ENCODE measurements around the gene FOXL2.

Gene FOXL2

DNA sequence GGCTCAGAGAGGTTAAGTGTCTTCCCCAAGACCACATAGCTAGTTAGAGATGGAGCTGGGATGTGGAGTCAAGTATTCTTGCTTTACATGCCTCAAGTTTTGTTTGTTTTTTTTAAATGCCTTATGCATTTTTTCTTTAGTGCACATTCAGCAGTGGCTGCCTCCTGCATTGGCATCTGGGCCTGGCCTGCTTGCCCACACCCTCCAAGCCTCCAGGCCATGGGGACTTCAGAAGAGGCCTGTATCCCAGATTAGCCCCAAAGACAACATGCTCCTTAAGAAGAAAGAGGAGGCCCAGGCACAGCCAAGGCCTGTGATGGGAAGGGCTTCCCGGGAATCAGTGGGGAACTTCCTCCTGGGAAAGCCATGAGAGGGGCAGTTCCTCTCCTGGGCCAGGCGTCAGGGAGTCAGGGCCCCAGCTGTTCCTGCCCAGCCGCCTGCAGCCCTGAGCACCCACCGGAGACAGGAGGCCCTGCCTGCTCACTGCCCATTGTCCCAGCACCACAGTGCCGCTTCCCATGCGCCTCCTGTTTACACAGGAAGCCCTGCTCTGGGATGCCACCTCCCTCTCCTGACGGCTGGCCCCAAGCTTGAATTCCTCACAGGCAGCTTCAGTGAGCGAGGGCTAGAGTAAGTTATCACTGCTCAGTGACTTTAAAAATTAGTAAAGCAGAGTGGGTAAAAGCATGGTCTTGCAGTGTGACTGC, 16.1 kb upstream of the FOXL2 start:
- in situ Hi-C loops (cut with MboI; ENCODE audit: low pct_unique_long_range_greater_than_20kb, low sequenced_read_pairs, unreplicated experiment): no loop called here
- no peak for DNase-seq (ENCODE audit: low spot score)

DNA sequence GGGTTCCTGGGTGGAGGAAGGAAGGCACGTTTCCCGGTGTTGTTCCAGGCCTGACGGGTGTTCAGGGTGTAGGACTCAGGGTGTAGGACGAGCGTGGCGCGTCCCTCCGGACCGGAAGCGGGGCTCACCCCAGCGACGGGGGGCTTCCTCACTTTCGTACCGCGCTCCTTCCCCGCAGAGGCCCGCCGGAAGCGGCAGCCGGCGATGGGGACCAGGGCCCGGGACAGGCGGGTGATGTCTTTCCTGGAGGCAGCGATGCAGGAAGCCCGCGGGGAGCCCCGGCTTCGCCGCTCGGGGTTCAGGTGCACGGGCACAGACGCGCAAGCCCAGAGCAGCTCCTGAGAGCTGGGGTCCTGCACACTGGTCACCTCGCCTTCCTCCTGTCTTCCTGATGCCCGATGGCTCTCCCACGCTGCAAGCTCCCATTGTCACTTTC, 13.5 kb upstream of the FOXL2 start:
- TF ChIP-seq, protein P1, sequence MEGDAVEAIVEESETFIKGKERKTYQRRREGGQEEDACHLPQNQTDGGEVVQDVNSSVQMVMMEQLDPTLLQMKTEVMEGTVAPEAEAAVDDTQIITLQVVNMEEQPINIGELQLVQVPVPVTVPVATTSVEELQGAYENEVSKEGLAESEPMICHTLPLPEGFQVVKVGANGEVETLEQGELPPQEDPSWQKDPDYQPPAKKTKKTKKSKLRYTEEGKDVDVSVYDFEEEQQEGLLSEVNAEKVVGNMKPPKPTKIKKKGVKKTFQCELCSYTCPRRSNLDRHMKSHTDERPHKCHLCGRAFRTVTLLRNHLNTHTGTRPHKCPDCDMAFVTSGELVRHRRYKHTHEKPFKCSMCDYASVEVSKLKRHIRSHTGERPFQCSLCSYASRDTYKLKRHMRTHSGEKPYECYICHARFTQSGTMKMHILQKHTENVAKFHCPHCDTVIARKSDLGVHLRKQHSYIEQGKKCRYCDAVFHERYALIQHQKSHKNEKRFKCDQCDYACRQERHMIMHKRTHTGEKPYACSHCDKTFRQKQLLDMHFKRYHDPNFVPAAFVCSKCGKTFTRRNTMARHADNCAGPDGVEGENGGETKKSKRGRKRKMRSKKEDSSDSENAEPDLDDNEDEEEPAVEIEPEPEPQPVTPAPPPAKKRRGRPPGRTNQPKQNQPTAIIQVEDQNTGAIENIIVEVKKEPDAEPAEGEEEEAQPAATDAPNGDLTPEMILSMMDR (IDR thresholded peaks at IDR 0.05; ENCODE audit: extremely low read depth, insufficient read depth, missing control alignments): no peak
- in situ Hi-C loops (cut with MboI; ENCODE audit: low pct_unique_long_range_greater_than_20kb, low sequenced_read_pairs, unreplicated experiment): no loop called here
- DNase-seq (ENCODE audit: low spot score): no peak

More for the DNA sequence above, 16.1 kb upstream of the FOXL2 start:
- TF ChIP-seq, protein P1 (IDR thresholded peaks at IDR 0.05; ENCODE audit: extremely low read depth, insufficient read depth, missing control alignments): no peak

DNA sequence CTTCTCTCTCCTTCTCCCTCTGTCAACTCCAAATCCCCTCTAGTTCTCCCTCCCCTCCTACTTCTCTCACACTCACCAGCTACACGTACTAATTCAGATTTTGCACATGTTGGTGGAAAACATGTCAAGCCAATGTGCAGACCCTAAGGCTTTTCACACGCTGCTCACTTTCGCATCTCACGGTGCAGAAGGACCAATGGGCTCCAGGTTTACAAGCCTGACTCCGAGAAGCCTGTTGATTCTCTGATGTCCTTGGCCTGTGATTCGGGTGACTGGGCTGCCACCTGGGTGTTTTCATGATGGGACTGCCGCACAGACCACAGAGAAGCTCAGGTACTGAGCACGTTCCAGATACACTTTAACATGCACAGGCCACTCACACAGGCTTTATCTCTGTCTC, 3.8 kb upstream of the FOXL2 start:
- in situ Hi-C loops (cut with MboI; ENCODE audit: low pct_unique_long_range_greater_than_20kb, low sequenced_read_pairs, unreplicated experiment): no loop called here
- no peak for DNase-seq (ENCODE audit: low spot score)
- TF ChIP-seq, protein P1 (IDR thresholded peaks at IDR 0.05; ENCODE audit: extremely low read depth, insufficient read depth, missing control alignments): no peak

DNA sequence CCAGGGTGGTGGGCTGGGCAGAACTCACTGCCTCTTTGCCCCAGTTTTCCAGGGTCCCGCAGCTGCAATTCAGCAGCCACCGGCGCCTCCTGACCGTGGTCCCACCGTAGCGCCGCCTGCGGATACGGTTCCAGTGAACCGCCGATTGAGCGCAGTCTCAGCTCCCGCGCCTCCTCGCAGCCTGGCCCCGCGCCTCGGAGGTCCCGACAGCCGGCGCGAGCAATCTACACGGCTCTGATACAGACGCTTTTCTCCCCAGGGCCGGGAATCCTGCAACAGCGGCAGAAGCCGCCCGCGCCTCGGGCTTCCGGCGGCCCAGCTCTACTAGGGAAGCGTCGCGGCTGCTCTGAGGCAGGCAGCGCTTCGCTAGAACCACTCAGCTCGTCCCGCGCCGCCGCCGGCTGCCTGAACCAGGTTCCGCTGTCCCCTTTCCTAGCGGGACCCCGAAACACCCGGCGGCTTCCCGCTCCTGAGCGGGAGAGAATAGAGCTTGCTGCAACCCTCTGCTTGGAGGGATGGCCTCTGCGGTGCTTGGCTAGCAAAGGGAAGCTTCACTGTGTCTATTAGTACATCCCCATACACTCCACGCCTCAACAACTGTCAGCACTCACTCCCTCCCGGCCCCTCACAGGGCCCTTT, 3.2 kb upstream of the FOXL2 start:
- in situ Hi-C loops (cut with MboI; ENCODE audit: low pct_unique_long_range_greater_than_20kb, low sequenced_read_pairs, unreplicated experiment): no loop called here
- DNase-seq (ENCODE audit: low spot score): no peak
- TF ChIP-seq, protein P1 (IDR thresholded peaks at IDR 0.05; ENCODE audit: extremely low read depth, insufficient read depth, missing control alignments): no peak

DNA sequence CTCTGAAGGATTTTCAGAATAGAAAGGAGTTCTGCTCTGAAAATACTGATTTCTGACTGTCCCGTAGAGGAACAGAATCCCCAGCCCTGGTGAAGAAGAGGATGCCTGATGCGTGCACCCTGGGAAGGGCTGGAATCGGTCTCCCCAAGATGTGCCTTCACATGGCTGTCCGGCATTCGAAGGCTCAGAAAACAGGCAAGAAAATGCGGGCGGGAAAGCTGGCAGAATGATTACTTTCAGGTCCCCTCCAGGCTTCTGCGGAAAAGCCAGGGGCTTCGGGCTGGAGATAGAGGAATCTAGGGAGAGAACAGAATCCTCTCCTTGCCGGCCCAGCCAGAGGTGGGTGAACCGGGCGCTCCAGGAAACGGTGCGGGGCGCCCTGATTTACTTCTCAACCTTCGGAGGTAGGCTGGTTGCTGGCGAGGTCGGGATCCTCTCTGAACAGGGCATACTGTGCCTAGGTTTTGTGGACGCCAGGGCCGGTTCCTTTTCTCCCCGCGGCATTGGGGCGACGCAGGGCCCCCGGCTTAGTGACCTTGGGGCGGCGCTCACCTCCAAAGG, 2.6 kb upstream of the FOXL2 start:
- in situ Hi-C loops (cut with MboI; ENCODE audit: low pct_unique_long_range_greater_than_20kb, low sequenced_read_pairs, unreplicated experiment): loop anchor here (25.0 kb wide), 2 partner anchors 363 to 487 kb away; no protein-coding TSS in a partner anchor
- DNase-seq (ENCODE audit: low spot score): no peak
- TF ChIP-seq, protein P1 (IDR thresholded peaks at IDR 0.05; ENCODE audit: extremely low read depth, insufficient read depth, missing control alignments): no peak

DNA sequence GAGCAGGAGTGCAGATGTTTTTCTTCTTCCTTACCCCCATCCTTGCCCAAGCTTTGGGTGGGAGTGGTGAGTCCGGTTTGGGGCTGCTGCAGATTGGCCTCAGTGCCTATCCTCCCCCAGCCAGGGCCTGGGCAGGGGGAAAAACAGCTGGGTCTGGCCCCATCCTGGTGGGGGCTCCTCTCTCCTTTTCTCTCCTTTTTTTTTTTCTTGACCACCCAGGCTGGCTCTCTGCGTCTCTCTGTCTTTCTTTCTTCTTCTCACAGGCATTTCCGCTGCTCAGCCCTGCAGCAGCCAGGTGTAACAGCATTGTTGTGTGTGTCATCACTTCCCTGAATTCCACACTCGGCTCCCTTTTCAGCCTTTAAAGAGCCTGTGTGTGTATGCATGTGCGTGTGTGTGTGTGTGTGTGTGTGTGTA, 2.1 kb upstream of the FOXL2 start:
- TF ChIP-seq, protein P1 (IDR thresholded peaks at IDR 0.05; ENCODE audit: extremely low read depth, insufficient read depth, missing control alignments): no peak
- in situ Hi-C loops (cut with MboI; ENCODE audit: low pct_unique_long_range_greater_than_20kb, low sequenced_read_pairs, unreplicated experiment): loop anchor here (25.0 kb wide), 2 partner anchors 363 to 487 kb away; no protein-coding TSS in a partner anchor
- no peak for DNase-seq (ENCODE audit: low spot score)
